Hepatocyte (in vitro differentiated cells): ENCODE results near the gene ABCA1. TPM values are rescaled to one million over a fixed set of nuclear protein-coding genes. Genes with fewer than 3 reads are reported as not detected.
"Not testable (repeated sequence)": the region's sequence is repeated elsewhere in the genome, so short reads cannot be mapped to it uniquely, and the experiment has no call there.

Experiments
- DNase-seq: peaks from one replicate; pipeline ENCODE4 v3.0.0-alpha.2; 2016; ENCODE audit warnings: low spot score
- H2AFZ ChIP-seq: fragments of 200-600 bp; sonication (generic); 2 replicates; pipeline ENCODE4 v1.6.0; 2016; ENCODE audit warnings: antibody characterized with exemption, mild to moderate bottlenecking
- H3K27ac ChIP-seq: fragments of 200-600 bp; sonication (generic); 2 replicates; pipeline ENCODE4 v1.5.1; 2016; ENCODE audit warnings: mild to moderate bottlenecking
- H3K27me3 ChIP-seq: fragments of 200-600 bp; sonication (generic); 2 replicates; pipeline ENCODE4 v1.6.1; 2016
- H3K36me3 ChIP-seq: fragments of 200-600 bp; sonication (generic); replicated peaks from 2 replicates; pipeline ENCODE4 v1.5.1; 2016; ENCODE audit warnings: low read depth; ENCODE audit not compliant: insufficient read depth
- H3K4me1 ChIP-seq: fragments of 200-600 bp; sonication (generic); 2 replicates; pipeline ENCODE4 v1.5.1; 2016; ENCODE audit warnings: mild to moderate bottlenecking, moderate library complexity; ENCODE audit not compliant: insufficient read depth
- H3K4me2 ChIP-seq: fragments of 200-600 bp; sonication (generic); 2 replicates; pipeline ENCODE4 v1.6.0; 2016
- H3K4me3 ChIP-seq: fragments of 200-600 bp; sonication (generic); 2 replicates; pipeline ENCODE4 v1.5.1; 2016; ENCODE audit warnings: mild to moderate bottlenecking
- H3K79me2 ChIP-seq: fragments of 200-600 bp; sonication (generic); 2 replicates; pipeline ENCODE4 v1.6.0; 2017; ENCODE audit warnings: mild to moderate bottlenecking
- H3K9me2 ChIP-seq: fragments of 200-600 bp; sonication (generic); replicated peaks from 2 replicates; pipeline ENCODE4 v1.6.0; 2017; ENCODE audit warnings: mild to moderate bottlenecking; ENCODE audit not compliant: insufficient read depth
- H3K9me3 ChIP-seq: fragments of 200-600 bp; sonication (generic); 2 replicates; pipeline ENCODE4 v1.5.1; 2016; ENCODE audit warnings: low read depth, mild to moderate bottlenecking
- H4K20me1 ChIP-seq: fragments of 200-600 bp; sonication (generic); 2 replicates; pipeline ENCODE4 v1.6.0; 2016; ENCODE audit warnings: mild to moderate bottlenecking; ENCODE audit not compliant: insufficient read depth, poor library complexity, severe bottlenecking
- EZH2 ChIP-seq: fragments of 200-600 bp; sonication (generic); IDR thresholded peaks from 2 replicates; pipeline ENCODE4 v1.6.1; 2016; ENCODE audit warnings: antibody characterized with exemption, mild to moderate bottlenecking, borderline replicate concordance
- EZH2phosphoT487 ChIP-seq: fragments of 200-600 bp; sonication (generic); IDR thresholded peaks from one replicate; pipeline ENCODE4 v1.6.1; 2018; ENCODE audit warnings: antibody characterized with exemption, mild to moderate bottlenecking, low read depth, moderate library complexity; ENCODE audit not compliant: unreplicated experiment, severe bottlenecking
- WGBS: methylation state at CpG from one replicate; pipeline ENCODE4 v1.1.6; 2016; ENCODE audit warnings: low lambda C conversion rate; ENCODE audit errors: missing lambda C conversion rate; 5-methylcytosine and 5-hydroxymethylcytosine counted together
- polyA plus RNA-seq: library from polyadenylated mRNA; unstranded; fragments of >200 nt; fragmentation: Nextera tagmentation; extraction: Ambion mirVana; gene quantifications from 2 replicates; pipeline ENCODE4 v1.2.1, GENCODE V29; 2016
- total RNA-seq: library from RNA; depleted of rRNA; stranded (reverse); fragments of >200 nt; gene quantifications from 2 replicates; pipeline ENCODE4 v1.2.3, GENCODE V29; 2014
- TF ChIP-seq, protein P1 (sequence below): fragments of 200-600 bp; sonication (generic); IDR thresholded peaks from 2 replicates; pipeline ENCODE4 v1.5.1; 2016; ENCODE audit warnings: antibody characterized with exemption, mild to moderate bottlenecking; ENCODE audit not compliant: poor library complexity

The ABCA1 gene
- total and polyA plus RNA-seq, 2 experiments from 2014 or later = 14.5 to 87.4 TPM

DNA sequence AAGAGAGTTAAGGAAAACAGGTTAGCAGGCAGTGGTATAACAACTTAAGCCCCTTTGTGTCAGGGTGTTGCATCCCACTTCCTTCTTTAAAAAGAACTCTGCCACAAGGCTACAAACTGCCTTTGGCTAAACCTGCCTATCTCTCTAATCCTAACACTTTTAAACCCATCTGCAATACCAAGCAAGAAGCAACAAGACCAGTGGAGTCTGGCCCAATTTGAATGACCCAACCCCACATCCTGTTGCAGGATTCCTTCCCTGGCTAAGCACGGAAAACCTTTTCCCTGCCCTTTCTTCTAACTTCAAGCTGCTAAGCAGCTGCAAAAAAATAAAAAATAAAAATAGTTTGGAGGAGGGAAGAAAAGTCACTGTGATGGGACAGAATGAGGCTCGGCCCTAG lies 27.1 kb downstream of the ABCA1 start:
- no peaks in the 10 kb centered on the region for H3K9me3 ChIP-seq
- peak overlapping the region; percentile 67 for H3K27ac ChIP-seq
- TF ChIP-seq, protein P1, sequence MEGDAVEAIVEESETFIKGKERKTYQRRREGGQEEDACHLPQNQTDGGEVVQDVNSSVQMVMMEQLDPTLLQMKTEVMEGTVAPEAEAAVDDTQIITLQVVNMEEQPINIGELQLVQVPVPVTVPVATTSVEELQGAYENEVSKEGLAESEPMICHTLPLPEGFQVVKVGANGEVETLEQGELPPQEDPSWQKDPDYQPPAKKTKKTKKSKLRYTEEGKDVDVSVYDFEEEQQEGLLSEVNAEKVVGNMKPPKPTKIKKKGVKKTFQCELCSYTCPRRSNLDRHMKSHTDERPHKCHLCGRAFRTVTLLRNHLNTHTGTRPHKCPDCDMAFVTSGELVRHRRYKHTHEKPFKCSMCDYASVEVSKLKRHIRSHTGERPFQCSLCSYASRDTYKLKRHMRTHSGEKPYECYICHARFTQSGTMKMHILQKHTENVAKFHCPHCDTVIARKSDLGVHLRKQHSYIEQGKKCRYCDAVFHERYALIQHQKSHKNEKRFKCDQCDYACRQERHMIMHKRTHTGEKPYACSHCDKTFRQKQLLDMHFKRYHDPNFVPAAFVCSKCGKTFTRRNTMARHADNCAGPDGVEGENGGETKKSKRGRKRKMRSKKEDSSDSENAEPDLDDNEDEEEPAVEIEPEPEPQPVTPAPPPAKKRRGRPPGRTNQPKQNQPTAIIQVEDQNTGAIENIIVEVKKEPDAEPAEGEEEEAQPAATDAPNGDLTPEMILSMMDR = no peak
- TF ChIP-seq EZH2phosphoT487 (no peak), EZH2 (no peak)
- no peaks in the 10 kb centered on the region for H3K36me3 ChIP-seq
- H3K4me1 ChIP-seq = peaks cover 19% of the 10 kb centered on the region
- no peaks in the 10 kb centered on the region for H3K27me3 ChIP-seq
- H3K9me2 ChIP-seq = no peaks in the 10 kb centered on the region
- peaks cover 60% of the 10 kb centered on the region for H4K20me1 ChIP-seq
- H3K79me2 ChIP-seq = peaks cover 94% of the 10 kb centered on the region
- DNase-seq = no peak
- 76% methylated on average over 2 of the region's 2 CpGs for WGBS
- H3K4me2 ChIP-seq = peak overlapping the region; percentile 48
- no peak overlapping the region for H3K4me3 ChIP-seq
- no peak overlapping the region for H2AFZ ChIP-seq

GRCh38 chr9:104900324-104900723 lies 27.6 kb downstream of the ABCA1 start:
- no peaks in the 10 kb centered on the region for H3K27me3 ChIP-seq
- DNase-seq = no peak
- H3K4me3 ChIP-seq = no peak overlapping the region
- peaks cover 94% of the 10 kb centered on the region for H3K79me2 ChIP-seq
- H3K9me3 ChIP-seq = no peaks in the 10 kb centered on the region
- peak overlapping the region; percentile 48 for H3K4me2 ChIP-seq
- H3K9me2 ChIP-seq = no peaks in the 10 kb centered on the region
- TF ChIP-seq EZH2phosphoT487 (no peak), EZH2 (no peak)
- TF ChIP-seq, protein P1 = no peak
- no peak overlapping the region for H2AFZ ChIP-seq
- peak overlapping the region; percentile 67 for H3K27ac ChIP-seq
- peaks cover 19% of the 10 kb centered on the region for H3K4me1 ChIP-seq
- no peaks in the 10 kb centered on the region for H3K36me3 ChIP-seq
- H4K20me1 ChIP-seq = peaks cover 60% of the 10 kb centered on the region
- 68% methylated on average over 3 of the region's 3 CpGs for WGBS

DNA sequence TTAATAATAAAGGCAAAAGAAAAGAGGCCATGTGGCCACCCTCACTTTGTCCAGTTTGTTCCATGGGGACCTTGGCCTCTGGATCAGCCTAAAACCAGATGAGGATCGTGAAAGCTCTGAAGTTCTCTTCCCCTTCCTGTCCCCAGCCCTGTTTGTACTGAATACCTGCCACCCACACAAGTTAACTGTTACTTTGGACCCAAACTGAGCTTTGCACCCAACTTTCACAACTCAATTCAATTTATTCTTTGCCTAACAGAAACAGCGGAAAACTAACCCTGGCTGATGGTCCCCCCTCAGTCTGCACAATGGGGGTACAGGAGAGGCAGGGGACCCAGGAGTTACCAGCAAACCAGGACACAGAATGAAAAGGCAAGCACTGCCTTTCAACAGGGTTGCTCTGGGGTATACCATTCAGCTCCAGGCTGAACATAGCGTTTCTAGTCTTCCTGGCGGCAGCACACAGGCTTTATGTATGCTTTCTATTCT lies 28.2 kb downstream of the ABCA1 start:
- WGBS = 76% methylated on average over 4 of the region's 4 CpGs
- TF ChIP-seq, protein P1 = no peak
- TF ChIP-seq EZH2phosphoT487 (no peak), EZH2 (no peak)
- Histone ChIP-seq H3K9me3 (no peaks in the 10 kb centered on the region), H3K27me3 (no peaks in the 10 kb centered on the region), H3K36me3 (no peaks in the 10 kb centered on the region), H3K79me2 (peaks cover 94% of the 10 kb centered on the region), H3K27ac (peak overlapping the region; percentile 67), H3K4me1 (peaks cover 23% of the 10 kb centered on the region), H3K9me2 (no peaks in the 10 kb centered on the region), H2AFZ (no peak overlapping the region), H3K4me3 (no peak overlapping the region), H3K4me2 (peak overlapping the region; percentile 48), H4K20me1 (peaks cover 60% of the 10 kb centered on the region)
- DNase-seq = peak; percentile 51

DNA sequence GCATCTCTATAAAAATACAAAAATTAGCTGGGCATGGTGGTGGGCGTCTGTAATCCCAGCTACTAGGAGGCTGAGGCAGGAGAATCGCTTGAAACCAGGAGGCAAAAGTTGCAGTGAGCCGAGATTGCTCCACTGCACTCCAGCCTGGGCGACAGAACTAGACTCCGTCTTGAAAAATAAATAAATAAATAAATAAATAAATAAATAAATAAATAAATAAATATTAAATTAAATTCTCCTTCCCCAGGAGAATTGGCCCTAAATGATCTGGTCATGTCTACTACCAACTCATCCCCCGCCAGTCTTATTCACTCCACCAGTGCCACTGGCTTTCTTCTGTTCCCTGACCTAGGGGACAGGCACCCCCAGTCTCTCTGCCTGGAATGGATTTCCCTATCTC lies 29.6 kb downstream of the ABCA1 start:
- not testable (repeated sequence) for DNase-seq

More for the DNA sequence above, 29.6 kb downstream of the ABCA1 start:
- Histone ChIP-seq H3K4me1 (peaks cover 20% of the 10 kb centered on the region), H4K20me1 (peaks cover 57% of the 10 kb centered on the region), H3K79me2 (peaks cover 97% of the 10 kb centered on the region), H3K27ac (peak overlapping the region; percentile 67)
- H3K4me3 ChIP-seq, H3K4me2 ChIP-seq, H3K36me3 ChIP-seq, H3K9me3 ChIP-seq, H3K27me3 ChIP-seq, H2AFZ ChIP-seq, H3K9me2 ChIP-seq: not testable (repeated sequence)
- WGBS = 98% methylated on average over 6 of the region's 6 CpGs
